HEK293 (cell line): ENCODE results near the gene GNG7.

Source experiments
- ATF2 ChIP-seq: fragments of 450-650 bp; formaldehyde crosslinking; IDR thresholded peaks from 2 replicates; pipeline ENCODE4 v1.5.1; 2016; ENCODE audit warnings: missing biosample characterization, missing genetic modification characterization, low read depth
- BCL11B ChIP-seq: fragments of 450-650 bp; formaldehyde crosslinking; IDR thresholded peaks from 2 replicates; pipeline ENCODE4 v1.5.1; 2016; ENCODE audit warnings: low read depth, missing biosample characterization, missing genetic modification characterization
- GLIS1 ChIP-seq: fragments of 450-650 bp; formaldehyde crosslinking; IDR thresholded peaks from 2 replicates; pipeline ENCODE4 v1.5.1; 2016; ENCODE audit warnings: missing biosample characterization, missing genetic modification characterization
- HOXD13 ChIP-seq: sonication (generic); formaldehyde crosslinking; IDR thresholded peaks from 2 replicates; pipeline ENCODE4 v1.8.0; 2022; ENCODE audit warnings: missing genetic modification reagents, borderline replicate concordance
- KLF1 ChIP-seq: fragments of 450-650 bp; formaldehyde crosslinking; IDR thresholded peaks from 2 replicates; pipeline ENCODE4 v1.5.1; 2016; ENCODE audit warnings: missing biosample characterization, missing genetic modification characterization
- KLF7 ChIP-seq: fragments of 450-650 bp; formaldehyde crosslinking; IDR thresholded peaks from 2 replicates; pipeline ENCODE4 v1.5.1; 2016; ENCODE audit warnings: missing biosample characterization, missing genetic modification characterization, borderline replicate concordance
- MYNN ChIP-seq: fragments of 450-650 bp; formaldehyde crosslinking; IDR thresholded peaks from 2 replicates; pipeline ENCODE4 v1.5.1; 2016; ENCODE audit warnings: missing biosample characterization, missing genetic modification characterization, borderline replicate concordance
- SCRT2 ChIP-seq: fragments of 450-650 bp; formaldehyde crosslinking; IDR thresholded peaks from 2 replicates; pipeline ENCODE4 v1.5.1; 2016; ENCODE audit warnings: missing biosample characterization, missing genetic modification characterization
- SETDB1 ChIP-seq: IDR thresholded peaks from one replicate; pipeline ENCODE4 v1.6.1; 2017; ENCODE audit warnings: mild to moderate bottlenecking, low read length, moderate library complexity, mixed read lengths; ENCODE audit not compliant: insufficient read length
- SP7 ChIP-seq: fragments of 450-650 bp; formaldehyde crosslinking; IDR thresholded peaks from 2 replicates; pipeline ENCODE4 v1.5.1; 2016; ENCODE audit warnings: missing biosample characterization, missing genetic modification characterization
- TCF7L2 ChIP-seq: IDR thresholded peaks from 2 replicates; pipeline ENCODE4 v1.6.1; 2011; ENCODE audit warnings: low read depth, mild to moderate bottlenecking, inconsistent platforms, low read length, moderate library complexity, borderline replicate concordance
- ZBTB1 ChIP-seq: fragments of 450-650 bp; formaldehyde crosslinking; IDR thresholded peaks from 2 replicates; pipeline ENCODE4 v1.5.1; 2016; ENCODE audit warnings: missing biosample characterization, missing genetic modification characterization
- ZBTB10 ChIP-seq: fragments of 450-650 bp; formaldehyde crosslinking; IDR thresholded peaks from 2 replicates; pipeline ENCODE4 v1.5.1; 2016; ENCODE audit warnings: missing biosample characterization, missing genetic modification characterization
- ZBTB17 ChIP-seq: fragments of 450-650 bp; formaldehyde crosslinking; IDR thresholded peaks from 2 replicates; pipeline ENCODE4 v1.5.1; 2016; ENCODE audit warnings: missing biosample characterization, missing genetic modification characterization
- ZBTB26 ChIP-seq: fragments of 450-650 bp; formaldehyde crosslinking; optimal IDR thresholded peaks from 2 replicates; pipeline ENCODE3; 2016; ENCODE audit warnings: missing biosample characterization, mild to moderate bottlenecking, missing genetic modification characterization
- ZFHX2 ChIP-seq: fragments of 450-650 bp; formaldehyde crosslinking; conservative IDR thresholded peaks from 2 replicates; pipeline ENCODE4 v1.5.1; 2016; ENCODE audit warnings: missing biosample characterization, missing genetic modification characterization
- ZFP37 ChIP-seq: fragments of 450-650 bp; formaldehyde crosslinking; IDR thresholded peaks from 2 replicates; pipeline ENCODE4 v1.5.1; 2016; ENCODE audit warnings: missing biosample characterization, missing genetic modification characterization
- ZIC2 ChIP-seq: fragments of 450-650 bp; formaldehyde crosslinking; IDR thresholded peaks from 2 replicates; pipeline ENCODE4 v1.5.1; 2016; ENCODE audit warnings: missing biosample characterization, missing genetic modification characterization
- ZNF169 ChIP-seq: fragments of 450-650 bp; formaldehyde crosslinking; IDR thresholded peaks from 2 replicates; pipeline ENCODE4 v1.5.1; 2016; ENCODE audit warnings: missing biosample characterization, missing genetic modification characterization
- ZNF175 ChIP-seq: fragments of 450-650 bp; formaldehyde crosslinking; IDR thresholded peaks from 2 replicates; pipeline ENCODE4 v1.5.1; 2016; ENCODE audit warnings: missing biosample characterization, missing genetic modification characterization
- ZNF280D ChIP-seq: fragments of 450-650 bp; formaldehyde crosslinking; IDR thresholded peaks from 2 replicates; pipeline ENCODE4 v1.5.1; 2016; ENCODE audit warnings: missing biosample characterization, missing genetic modification characterization
- ZNF335 ChIP-seq: fragments of 450-650 bp; formaldehyde crosslinking; conservative IDR thresholded peaks from 2 replicates; pipeline ENCODE4 v1.5.1; 2016; ENCODE audit warnings: missing biosample characterization, missing genetic modification characterization
- ZNF596 ChIP-seq: fragments of 450-650 bp; IDR thresholded peaks from 2 replicates; pipeline ENCODE4 v1.5.0; 2018; ENCODE audit warnings: missing biosample characterization, mild to moderate bottlenecking, missing genetic modification characterization, moderate library complexity
- ZNF629 ChIP-seq: fragments of 450-650 bp; formaldehyde crosslinking; IDR thresholded peaks from 2 replicates; pipeline ENCODE4 v1.5.1; 2017; ENCODE audit warnings: missing biosample characterization, missing genetic modification characterization
- ZNF692 ChIP-seq: fragments of 450-650 bp; formaldehyde crosslinking; IDR thresholded peaks from 2 replicates; pipeline ENCODE4 v1.5.1; 2016; ENCODE audit warnings: missing biosample characterization, missing genetic modification characterization
- ZNF76 ChIP-seq: fragments of 450-650 bp; formaldehyde crosslinking; IDR thresholded peaks from 2 replicates; pipeline ENCODE4; 2016; ENCODE audit warnings: low read depth, missing biosample characterization, missing genetic modification characterization, borderline replicate concordance
- ZNF776 ChIP-seq: fragments of 450-650 bp; formaldehyde crosslinking; IDR thresholded peaks from 2 replicates; pipeline ENCODE4 v1.5.0; 2017; ENCODE audit warnings: missing biosample characterization, missing genetic modification characterization, borderline replicate concordance
- ZNF777 ChIP-seq: fragments of 450-650 bp; formaldehyde crosslinking; IDR thresholded peaks from 2 replicates; pipeline ENCODE4 v1.5.1; 2017; ENCODE audit warnings: missing biosample characterization, missing genetic modification characterization, borderline replicate concordance
- ZNF843 ChIP-seq: fragments of 450-650 bp; formaldehyde crosslinking; IDR thresholded peaks from 2 replicates; pipeline ENCODE4 v1.5.1; 2016; ENCODE audit warnings: missing biosample characterization, missing genetic modification characterization
- ZSCAN23 ChIP-seq: fragments of 450-650 bp; formaldehyde crosslinking; IDR thresholded peaks from 2 replicates; pipeline ENCODE4 v1.5.1; 2016; ENCODE audit warnings: missing biosample characterization, missing genetic modification characterization

Gene GNG7

GRCh38 chr19:2529473-2529918 is 173.0 kb downstream of the GNG7 start (continued):
- TF ChIP-seq ZBTB10 = peak; percentile 54; the same call in 1 of the 2 replicates
- TF ChIP-seq ZFP37 (tag by site-specific recombination) = peak; percentile 27; the same call in 1 of the 2 replicates
- peak; percentile 92 for TF ChIP-seq ZNF335 (tag by site-specific recombination)
- TF ChIP-seq KLF7 (tag by site-specific recombination) = no peak
- TF ChIP-seq SCRT2 (tag by site-specific recombination) = peak; percentile 55; the same call in 1 of the 2 replicates
- TF ChIP-seq ZNF629 = peak; percentile 99
- TF ChIP-seq ZNF76 (tag by site-specific recombination) = peak; percentile 63; the same call in 1 of the 2 replicates
- TF ChIP-seq ZBTB26 (tag by site-specific recombination) = no peak
- no peak for TF ChIP-seq ZNF596 (tag by site-specific recombination)
- no peak for TF ChIP-seq ZNF777 (tag by site-specific recombination)
- peak; percentile 85 for TF ChIP-seq GLIS1 (tag by site-specific recombination)
- TF ChIP-seq ZNF280D (tag by site-specific recombination) = 0 out of 2 replicates have a peak, but pooled peaks have one; percentile 9
- peak; percentile 87; the same call in 1 of the 2 replicates for TF ChIP-seq ZBTB1 (tag by site-specific recombination)
- no peak for TF ChIP-seq MYNN (tag by site-specific recombination)
- peak; percentile 96 for TF ChIP-seq SP7 (tag by site-specific recombination)
- no peak for TF ChIP-seq SETDB1
- TF ChIP-seq ZNF175 (tag by site-specific recombination) = no peak
- TF ChIP-seq ZNF692 = peak; percentile 91
- TF ChIP-seq ZNF776 (tag by site-specific recombination) = no peak
- TF ChIP-seq HOXD13 (CRISPR knock-in tag) = no peak
- no peak for TF ChIP-seq BCL11B
- TF ChIP-seq ZIC2 (tag by site-specific recombination) = no peak
- peak; percentile 81 for TF ChIP-seq ZSCAN23 (tag by site-specific recombination)
- TF ChIP-seq ZFHX2 (tag by site-specific recombination) = no peak
- peak; percentile 95 for TF ChIP-seq ATF2 (tag by site-specific recombination)
- TF ChIP-seq TCF7L2 = no peak
- peak; percentile 68 for TF ChIP-seq KLF1 (tag by site-specific recombination)
- no peak for TF ChIP-seq ZNF169 (tag by site-specific recombination)
- peak; percentile 82 for TF ChIP-seq ZNF843 (tag by site-specific recombination)
- peak; percentile 89 for TF ChIP-seq ZBTB17
